HL-60 (cell line): Measurements from ENCODE around the gene STX1B.

ENCODE experiments used
- DNase-seq, 2 experiments: peaks; one replicate each; pipeline ENCODE4 v3.0.0-alpha.2; 2010 to 2020; ENCODE audit warnings: low read depth in 1 of 2, low spot score in 1 of 2
- H3K27ac ChIP-seq: fragments of 250-450 bp; sonication (Bioruptor Pico); replicated peaks from 2 replicates; pipeline ENCODE4 v1.5.1; 2020; ENCODE audit warnings: mild to moderate bottlenecking, moderate library complexity
- H3K27me3 ChIP-seq: fragments of 250-450 bp; sonication (Bioruptor Pico); 2 replicates; pipeline ENCODE4 v1.5.1; 2021; ENCODE audit warnings: mild to moderate bottlenecking, moderate library complexity; ENCODE audit not compliant: insufficient read depth, poor library complexity, severe bottlenecking
- H3K4me3 ChIP-seq: replicated peaks from 2 replicates; pipeline ENCODE4 v1.5.1; 2011; ENCODE audit warnings: mild to moderate bottlenecking, control low read depth, low read length; ENCODE audit not compliant: insufficient read depth
- CTCF ChIP-seq: IDR thresholded peaks from one replicate; pipeline ENCODE4 v1.5.1; 2011; ENCODE audit warnings: low read length, control low read depth, inconsistent platforms; ENCODE audit not compliant: insufficient read depth
- GABPA ChIP-seq: IDR thresholded peaks from 2 replicates; pipeline ENCODE4 v1.6.1; 2012; ENCODE audit warnings: low read depth
- POLR2AphosphoS5 ChIP-seq: IDR thresholded peaks from 2 replicates; pipeline ENCODE4 v1.6.1; 2012; ENCODE audit warnings: low read depth
- SPI1 ChIP-seq: IDR thresholded peaks from 2 replicates; pipeline ENCODE4 v1.6.1; 2012; ENCODE audit warnings: low read depth, mild to moderate bottlenecking, borderline replicate concordance
- TF ChIP-seq, protein P1 (sequence below): IDR thresholded peaks from 2 replicates; pipeline ENCODE4 v1.6.1; 2012; ENCODE audit warnings: low read depth; ENCODE audit not compliant: insufficient replicate concordance

The STX1B gene

DNA sequence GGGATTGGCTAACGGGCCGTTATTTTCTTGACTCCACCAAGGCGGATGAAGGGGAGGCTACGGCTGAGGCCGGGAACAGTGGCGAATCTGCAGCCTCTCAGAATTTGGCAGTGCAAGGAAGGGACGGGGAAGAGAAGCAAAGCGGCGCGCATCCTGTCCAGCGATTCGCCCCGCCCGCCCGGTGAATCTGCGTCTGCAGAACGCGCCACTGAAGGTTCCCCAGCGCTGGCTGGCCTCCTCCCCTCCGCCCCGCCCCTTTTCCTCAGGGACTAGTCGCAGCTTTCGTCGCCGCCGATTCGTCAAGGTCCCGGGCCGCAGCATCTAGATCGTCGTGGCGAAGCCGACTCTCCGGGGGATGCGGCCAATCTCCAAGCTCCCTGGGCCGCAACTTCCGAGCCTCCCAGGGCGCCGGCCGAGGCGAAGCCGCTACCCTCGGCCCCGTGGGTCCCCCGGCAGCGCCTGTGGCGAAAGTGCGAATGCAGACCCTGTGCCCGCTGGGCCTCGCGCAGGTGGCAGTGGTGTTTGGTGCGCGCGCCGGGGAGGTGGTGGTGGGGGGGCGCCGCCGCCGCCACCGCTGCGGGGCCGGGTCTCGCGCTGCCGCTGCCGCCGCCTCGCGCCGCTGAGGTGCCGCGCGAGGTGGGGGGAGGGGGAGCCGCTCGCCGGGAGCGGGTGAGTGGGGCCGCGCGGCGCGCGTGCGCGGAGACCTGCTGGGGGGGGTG lies 52.8 kb downstream of the STX1B start, which contains the start of gene SETD1A:
TSS of gene SETD1A (plus strand) at position 299 of the 719 bp plus-strand sequence. CDS start 978 bp downstream, outside the sequence.
- Histone ChIP-seq H3K27ac (peak within 1 kb of the TSS; percentile 100), H3K4me3 (peak within 1 kb of the TSS; percentile 67), H3K27me3 (no peaks in the 10 kb centered on the region)
- TF ChIP-seq SPI1 (no peak), CTCF (no peak), GABPA (peak; percentile 81), POLR2AphosphoS5 (peak; percentile 48; the same call in 1 of the 2 replicates)
- TF ChIP-seq, protein P1, sequence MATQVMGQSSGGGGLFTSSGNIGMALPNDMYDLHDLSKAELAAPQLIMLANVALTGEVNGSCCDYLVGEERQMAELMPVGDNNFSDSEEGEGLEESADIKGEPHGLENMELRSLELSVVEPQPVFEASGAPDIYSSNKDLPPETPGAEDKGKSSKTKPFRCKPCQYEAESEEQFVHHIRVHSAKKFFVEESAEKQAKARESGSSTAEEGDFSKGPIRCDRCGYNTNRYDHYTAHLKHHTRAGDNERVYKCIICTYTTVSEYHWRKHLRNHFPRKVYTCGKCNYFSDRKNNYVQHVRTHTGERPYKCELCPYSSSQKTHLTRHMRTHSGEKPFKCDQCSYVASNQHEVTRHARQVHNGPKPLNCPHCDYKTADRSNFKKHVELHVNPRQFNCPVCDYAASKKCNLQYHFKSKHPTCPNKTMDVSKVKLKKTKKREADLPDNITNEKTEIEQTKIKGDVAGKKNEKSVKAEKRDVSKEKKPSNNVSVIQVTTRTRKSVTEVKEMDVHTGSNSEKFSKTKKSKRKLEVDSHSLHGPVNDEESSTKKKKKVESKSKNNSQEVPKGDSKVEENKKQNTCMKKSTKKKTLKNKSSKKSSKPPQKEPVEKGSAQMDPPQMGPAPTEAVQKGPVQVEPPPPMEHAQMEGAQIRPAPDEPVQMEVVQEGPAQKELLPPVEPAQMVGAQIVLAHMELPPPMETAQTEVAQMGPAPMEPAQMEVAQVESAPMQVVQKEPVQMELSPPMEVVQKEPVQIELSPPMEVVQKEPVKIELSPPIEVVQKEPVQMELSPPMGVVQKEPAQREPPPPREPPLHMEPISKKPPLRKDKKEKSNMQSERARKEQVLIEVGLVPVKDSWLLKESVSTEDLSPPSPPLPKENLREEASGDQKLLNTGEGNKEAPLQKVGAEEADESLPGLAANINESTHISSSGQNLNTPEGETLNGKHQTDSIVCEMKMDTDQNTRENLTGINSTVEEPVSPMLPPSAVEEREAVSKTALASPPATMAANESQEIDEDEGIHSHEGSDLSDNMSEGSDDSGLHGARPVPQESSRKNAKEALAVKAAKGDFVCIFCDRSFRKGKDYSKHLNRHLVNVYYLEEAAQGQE = no peak
- peak; percentile 91 to 98 for DNase-seq

GRCh38 chr16:30956601-30957455 lies 53.6 kb downstream of the STX1B start:
- peak overlapping the region; percentile 67 for H3K4me3 ChIP-seq
- TF ChIP-seq GABPA (no peak), POLR2AphosphoS5 (peak; percentile 55), SPI1 (no peak)
- H3K27ac ChIP-seq = peak overlapping the region; percentile 100
- DNase-seq = peak; percentile 77 to 85
- H3K27me3 ChIP-seq = no peaks in the 10 kb centered on the region

DNA sequence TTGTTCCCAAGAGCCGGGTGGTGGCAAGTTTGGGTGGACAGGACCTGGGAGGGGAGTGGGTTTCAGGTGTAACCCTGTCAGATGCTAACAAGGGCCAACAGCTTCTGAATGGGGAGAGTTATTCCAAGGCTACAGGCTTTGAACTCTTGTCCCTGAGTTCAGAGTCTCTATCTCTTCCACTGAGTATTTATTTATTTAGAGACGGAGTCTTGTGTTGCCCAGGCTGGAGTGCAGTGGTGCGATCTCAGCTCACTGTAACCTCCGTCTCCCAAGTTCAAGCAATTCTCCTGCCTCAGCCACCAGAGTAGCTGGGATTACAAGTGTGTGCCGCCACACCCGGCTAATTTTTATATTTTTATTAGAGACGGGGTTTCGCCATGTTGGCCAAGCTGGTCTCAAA lies 55.4 kb downstream of the STX1B start:
- no peak for DNase-seq
- H3K27me3 ChIP-seq = no peaks in the 10 kb centered on the region
- H3K27ac ChIP-seq = no peak overlapping the region
- TF ChIP-seq POLR2AphosphoS5 (no peak), GABPA (no peak), SPI1 (no peak), CTCF (no peak)
- TF ChIP-seq, protein P1 = no peak
- H3K4me3 ChIP-seq = no peak overlapping the region

- H3K4me3 ChIP-seq = no peak overlapping the region
- peak; percentile 85 for TF ChIP-seq CTCF
- TF ChIP-seq POLR2AphosphoS5 = no peak; the same call in 1 of the 2 replicates
- H3K27me3 ChIP-seq = no peaks in the 10 kb centered on the region
- peak in 1 of 2 experiments; percentile 84 for DNase-seq
- H3K27ac ChIP-seq = peak overlapping the region; percentile 17; the same call in 1 of the 2 replicates
Observed at GRCh38 chr16:30953511-30954124, 56.8 kb downstream of the STX1B start.
